ENCODE measurements around the gene CUEDC2. TPM values are rescaled to one million over a fixed set of nuclear protein-coding genes. Genes with fewer than 3 reads are reported as not detected.
A peak's percentile ranks its signal among the peaks of the same experiment; 100 is the strongest.

Gene CUEDC2
- total RNA-seq, 2 experiments from 2014 or later = 71.7 to 77.6 TPM

GRCh38 chr10:102408131-102408727 is 24.1 kb downstream of the CUEDC2 start:
- ChIA-PET CTCF (interaction anchor here (0.9 to 1.4 kb wide), 2 partner anchors 9 to 15 kb away, joined by 3 to 4 read pairs; no protein-coding TSS in a partner anchor), POLR2A (no interaction called here)
- peaks cover 30% of the 10 kb centered on the region for H3K4me1 Mint-ChIP-seq (ENCODE audit: low read depth)
- DNase-seq (no peak), ATAC-seq (no peak)
- H3K9me3 Mint-ChIP-seq (ENCODE audit: insufficient read depth) = no peaks in the 10 kb centered on the region
- H3K4me3 Mint-ChIP-seq = peak overlapping the region; percentile 29
- H3K27ac Mint-ChIP-seq = no peak overlapping the region
- H3K36me3 Mint-ChIP-seq (ENCODE audit: low read depth) = no peaks in the 10 kb centered on the region
- H3K27me3 Mint-ChIP-seq (ENCODE audit: low read depth) = peaks cover 22% of the 10 kb centered on the region

GRCh38 chr10:102407425-102408130 is 24.8 kb downstream of the CUEDC2 start:
- no peak for ATAC-seq
- CTCF ChIA-PET = interaction anchor here (0.9 to 1.4 kb wide), 2 partner anchors 8 to 14 kb away, joined by 3 to 4 read pairs; no protein-coding TSS in a partner anchor
- H3K27ac Mint-ChIP-seq = no peak overlapping the region
- H3K4me3 Mint-ChIP-seq = no peak overlapping the region
- H3K27me3 Mint-ChIP-seq (ENCODE audit: low read depth) = peaks cover 22% of the 10 kb centered on the region
- peaks cover 23% of the 10 kb centered on the region for H3K4me1 Mint-ChIP-seq (ENCODE audit: low read depth)
- no peaks in the 10 kb centered on the region for H3K36me3 Mint-ChIP-seq (ENCODE audit: low read depth)
- POLR2A ChIA-PET = interaction anchor here (0.8 kb wide), 1 partner anchor 12 kb away, joined by 5 read pairs; the partner anchor contains the start of gene NFKB2
- no peaks in the 10 kb centered on the region for H3K9me3 Mint-ChIP-seq (ENCODE audit: insufficient read depth)
- no peak for DNase-seq

- POLR2A ChIA-PET = interaction anchor here (0.8 kb wide), 1 partner anchor 11 kb away, joined by 5 read pairs; the partner anchor contains the start of gene NFKB2
- Mint-ChIP-seq H3K27ac (no peak overlapping the region), H3K36me3 (ENCODE audit: low read depth) (peaks cover 2% of the 10 kb centered on the region), H3K9me3 (ENCODE audit: insufficient read depth) (no peaks in the 10 kb centered on the region), H3K27me3 (ENCODE audit: low read depth) (peaks cover 22% of the 10 kb centered on the region), H3K4me1 (ENCODE audit: low read depth) (peaks cover 21% of the 10 kb centered on the region), H3K4me3 (no peak overlapping the region)
- ATAC-seq = no peak
- CTCF ChIA-PET = interaction anchor here (1.4 kb wide), 1 partner anchor 13 kb away, joined by 3 read pairs; no protein-coding TSS in a partner anchor
- no peak for DNase-seq
Observed at GRCh38 chr10:102406815-102407214, 25.6 kb downstream of the CUEDC2 start.

GRCh38 chr10:102405632-102406031 is 26.7 kb downstream of the CUEDC2 start:
- no peak overlapping the region for H3K27ac Mint-ChIP-seq
- no peaks in the 10 kb centered on the region for H3K9me3 Mint-ChIP-seq (ENCODE audit: insufficient read depth)
- H3K27me3 Mint-ChIP-seq (ENCODE audit: low read depth) = peaks cover 14% of the 10 kb centered on the region
- peaks cover 3% of the 10 kb centered on the region for H3K36me3 Mint-ChIP-seq (ENCODE audit: low read depth)
- CTCF ChIA-PET = interaction anchor here (0.5 to 3.9 kb wide), 4 partner anchors 8 to 567 kb away, joined by 3 to 30 read pairs (median 3); no protein-coding TSS in a partner anchor
- H3K4me1 Mint-ChIP-seq (ENCODE audit: low read depth) = peaks cover 15% of the 10 kb centered on the region
- DNase-seq = no peak
- POLR2A ChIA-PET = interaction anchor here (2.3 kb wide), 1 partner anchor 10 kb away, joined by 14 read pairs; the partner anchor contains the start of gene NFKB2
- no peak for ATAC-seq
- H3K4me3 Mint-ChIP-seq = no peak overlapping the region

- H3K9me3 Mint-ChIP-seq (ENCODE audit: insufficient read depth) = no peaks in the 10 kb centered on the region
Observed at GRCh38 chr10:102405108-102405571, 27.2 kb downstream of the CUEDC2 start.

GRCh38 chr10:102404361-102405107 is 27.8 kb downstream of the CUEDC2 start:
- DNase-seq = no peak

More at GRCh38 chr10:102405108-102405571, 27.2 kb downstream of the CUEDC2 start:
- peaks cover 14% of the 10 kb centered on the region for H3K27me3 Mint-ChIP-seq (ENCODE audit: low read depth)
- H3K36me3 Mint-ChIP-seq (ENCODE audit: low read depth) = peaks cover 8% of the 10 kb centered on the region
- ChIA-PET POLR2A (interaction anchor here (2.3 kb wide), 1 partner anchor 10 kb away, joined by 14 read pairs; the partner anchor contains the start of gene NFKB2), CTCF (interaction anchor here (1.2 to 3.9 kb wide), 3 partner anchors 11 to 175 kb away, joined by 3 to 30 read pairs (median 5); no protein-coding TSS in a partner anchor)
- H3K4me1 Mint-ChIP-seq (ENCODE audit: low read depth) = peaks cover 19% of the 10 kb centered on the region
- ATAC-seq (no peak), DNase-seq (no peak)
- H3K27ac Mint-ChIP-seq = no peak overlapping the region
- H3K4me3 Mint-ChIP-seq = no peak overlapping the region

GRCh38 chr10:102403115-102403514 is 29.3 kb downstream of the CUEDC2 start:
- ChIA-PET CTCF (interaction anchor here (0.6 to 3.9 kb wide), 9 partner anchors 8 to 176 kb away, joined by 3 to 30 read pairs (median 4); partner anchors contain the start of gene NFKB2), POLR2A (interaction anchor here (0.9 to 1.3 kb wide), 3 partner anchors 8 to 33 kb away, joined by 4 to 5 read pairs (median 4); partner anchors contain the start of gene NFKB2)
- Mint-ChIP-seq H3K9me3 (ENCODE audit: insufficient read depth) (no peaks in the 10 kb centered on the region), H3K27me3 (ENCODE audit: low read depth) (peaks cover 2% of the 10 kb centered on the region), H3K36me3 (ENCODE audit: low read depth) (peaks cover 23% of the 10 kb centered on the region), H3K4me3 (no peak overlapping the region), H3K4me1 (ENCODE audit: low read depth) (peaks cover 23% of the 10 kb centered on the region), H3K27ac (no peak overlapping the region)
- DNase-seq (no peak), ATAC-seq (no peak)

More at GRCh38 chr10:102404361-102405107, 27.8 kb downstream of the CUEDC2 start:
- no peak overlapping the region for H3K27ac Mint-ChIP-seq
- ATAC-seq = no peak
- H3K4me3 Mint-ChIP-seq = no peak overlapping the region
- H3K9me3 Mint-ChIP-seq (ENCODE audit: insufficient read depth) = no peaks in the 10 kb centered on the region
- H3K4me1 Mint-ChIP-seq (ENCODE audit: low read depth) = peaks cover 19% of the 10 kb centered on the region
- peaks cover 8% of the 10 kb centered on the region for H3K27me3 Mint-ChIP-seq (ENCODE audit: low read depth)
- ChIA-PET CTCF (interaction anchor here (1.2 to 3.9 kb wide), 6 partner anchors 8 to 174 kb away, joined by 3 to 30 read pairs (median 6); partner anchors contain the start of gene NFKB2), POLR2A (interaction anchor here (1.3 to 2.3 kb wide), 2 partner anchors 9 kb away, joined by 4 to 14 read pairs; partner anchors contain the start of gene NFKB2)
- peaks cover 14% of the 10 kb centered on the region for H3K36me3 Mint-ChIP-seq (ENCODE audit: low read depth)

GRCh38 chr10:102402512-102402896 is 29.9 kb downstream of the CUEDC2 start:
- Mint-ChIP-seq H3K27ac (no peak overlapping the region), H3K4me3 (no peak overlapping the region), H3K4me1 (ENCODE audit: low read depth) (peaks cover 25% of the 10 kb centered on the region), H3K27me3 (ENCODE audit: low read depth) (no peaks in the 10 kb centered on the region), H3K9me3 (ENCODE audit: insufficient read depth) (no peaks in the 10 kb centered on the region), H3K36me3 (ENCODE audit: low read depth) (peaks cover 28% of the 10 kb centered on the region)
- DNase-seq (no peak), ATAC-seq (no peak)
- ChIA-PET CTCF (interaction anchor here (0.8 to 10.7 kb wide), 7 partner anchors 7 to 175 kb away, joined by 3 to 156 read pairs (median 7); partner anchors contain the start of genes ELOVL3 and NFKB2), POLR2A (interaction anchor here (0.9 to 1.1 kb wide), 3 partner anchors 9 to 33 kb away, joined by 3 to 5 read pairs (median 4); no protein-coding TSS in a partner anchor)

- POLR2A ChIA-PET = interaction anchor here (1.0 kb wide), 1 partner anchor 11 kb away, joined by 3 read pairs; no protein-coding TSS in a partner anchor
Observed at GRCh38 chr10:102401735-102402511, 30.5 kb downstream of the CUEDC2 start.

GRCh38 chr10:102401342-102401654 is 31.1 kb downstream of the CUEDC2 start:
- H3K27me3 Mint-ChIP-seq (ENCODE audit: low read depth) = no peaks in the 10 kb centered on the region
- DNase-seq = no peak
- H3K36me3 Mint-ChIP-seq (ENCODE audit: low read depth) = peaks cover 37% of the 10 kb centered on the region
- no peaks in the 10 kb centered on the region for H3K9me3 Mint-ChIP-seq (ENCODE audit: insufficient read depth)
- no peak overlapping the region for H3K4me3 Mint-ChIP-seq
- CTCF ChIA-PET = interaction anchor here (10.7 kb wide), 1 partner anchor 172 kb away, joined by 156 read pairs; the partner anchor contains the start of gene ELOVL3
- no peak overlapping the region for H3K27ac Mint-ChIP-seq
- peaks cover 34% of the 10 kb centered on the region for H3K4me1 Mint-ChIP-seq (ENCODE audit: low read depth)
- POLR2A ChIA-PET = interaction anchor here (1.0 kb wide), 1 partner anchor 11 kb away, joined by 3 read pairs; no protein-coding TSS in a partner anchor
- ATAC-seq = no peak

More at GRCh38 chr10:102401735-102402511, 30.5 kb downstream of the CUEDC2 start:
- H3K27me3 Mint-ChIP-seq (ENCODE audit: low read depth) = no peaks in the 10 kb centered on the region
- no peak overlapping the region for H3K4me3 Mint-ChIP-seq
- DNase-seq = no peak
- H3K36me3 Mint-ChIP-seq (ENCODE audit: low read depth) = peaks cover 32% of the 10 kb centered on the region
- no peak for ATAC-seq
- H3K4me1 Mint-ChIP-seq (ENCODE audit: low read depth) = peaks cover 28% of the 10 kb centered on the region
- H3K27ac Mint-ChIP-seq = no peak overlapping the region
- H3K9me3 Mint-ChIP-seq (ENCODE audit: insufficient read depth) = no peaks in the 10 kb centered on the region
- CTCF ChIA-PET = interaction anchor here (0.8 to 10.7 kb wide), 2 partner anchors 9 to 173 kb away, joined by 3 to 156 read pairs; partner anchors contain the start of gene ELOVL3
